GM20000 (cell line): Measurements from ENCODE around the gene LIPC.

Experiments used
- DNase-seq: peaks from one replicate; pipeline ENCODE4 v3.0.0; 2012; ENCODE audit warnings: low spot score
- TF ChIP-seq, protein P1 (sequence below): IDR thresholded peaks from 2 replicates; pipeline ENCODE4 v1.5.1; 2012; ENCODE audit warnings: mild to moderate bottlenecking, control low read depth; ENCODE audit errors: extremely low read depth, missing control alignments

LIPC gene

DNA sequence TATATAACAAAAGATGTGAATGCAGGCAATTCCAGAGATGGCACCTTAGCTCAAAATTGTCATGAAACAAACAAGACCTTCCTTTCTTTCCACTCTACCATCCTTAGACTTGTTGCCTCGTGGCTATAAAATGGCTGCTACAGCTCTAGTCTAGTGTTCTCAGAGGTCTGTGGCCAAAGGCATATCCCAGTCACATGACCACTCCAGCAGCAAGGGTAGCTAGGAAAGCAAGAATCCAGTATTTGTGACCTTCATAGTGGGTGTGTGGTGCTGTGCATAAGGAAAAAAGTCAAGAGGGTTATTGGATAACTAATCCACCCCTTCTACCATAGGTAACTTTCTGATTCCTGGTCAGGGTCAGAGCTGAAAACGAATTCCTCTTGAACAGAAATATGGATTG, 27.1 kb upstream of the LIPC start:
- TF ChIP-seq, protein P1, sequence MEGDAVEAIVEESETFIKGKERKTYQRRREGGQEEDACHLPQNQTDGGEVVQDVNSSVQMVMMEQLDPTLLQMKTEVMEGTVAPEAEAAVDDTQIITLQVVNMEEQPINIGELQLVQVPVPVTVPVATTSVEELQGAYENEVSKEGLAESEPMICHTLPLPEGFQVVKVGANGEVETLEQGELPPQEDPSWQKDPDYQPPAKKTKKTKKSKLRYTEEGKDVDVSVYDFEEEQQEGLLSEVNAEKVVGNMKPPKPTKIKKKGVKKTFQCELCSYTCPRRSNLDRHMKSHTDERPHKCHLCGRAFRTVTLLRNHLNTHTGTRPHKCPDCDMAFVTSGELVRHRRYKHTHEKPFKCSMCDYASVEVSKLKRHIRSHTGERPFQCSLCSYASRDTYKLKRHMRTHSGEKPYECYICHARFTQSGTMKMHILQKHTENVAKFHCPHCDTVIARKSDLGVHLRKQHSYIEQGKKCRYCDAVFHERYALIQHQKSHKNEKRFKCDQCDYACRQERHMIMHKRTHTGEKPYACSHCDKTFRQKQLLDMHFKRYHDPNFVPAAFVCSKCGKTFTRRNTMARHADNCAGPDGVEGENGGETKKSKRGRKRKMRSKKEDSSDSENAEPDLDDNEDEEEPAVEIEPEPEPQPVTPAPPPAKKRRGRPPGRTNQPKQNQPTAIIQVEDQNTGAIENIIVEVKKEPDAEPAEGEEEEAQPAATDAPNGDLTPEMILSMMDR = no peak
- DNase-seq = no peak

DNA sequence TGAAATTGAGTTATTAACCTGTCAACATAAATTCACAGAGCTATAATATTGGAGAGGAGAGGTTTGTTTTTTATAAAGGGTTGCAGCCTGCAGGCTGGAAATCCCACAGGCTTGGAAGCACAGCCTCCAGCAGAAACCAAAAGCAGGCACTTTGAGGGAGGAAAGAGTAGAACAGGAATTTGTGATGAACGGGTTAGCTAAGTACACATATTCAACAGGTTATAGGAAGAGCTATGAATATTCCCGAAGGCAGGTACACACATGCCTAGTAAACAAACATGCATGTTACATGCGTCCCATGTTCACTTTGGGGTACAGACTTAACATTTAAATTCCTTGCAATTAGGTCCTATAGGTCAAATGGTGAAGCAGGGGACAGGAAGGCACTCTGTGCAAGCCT, 25.9 kb upstream of the LIPC start:
- DNase-seq = no peak
- TF ChIP-seq, protein P1 = no peak

DNA sequence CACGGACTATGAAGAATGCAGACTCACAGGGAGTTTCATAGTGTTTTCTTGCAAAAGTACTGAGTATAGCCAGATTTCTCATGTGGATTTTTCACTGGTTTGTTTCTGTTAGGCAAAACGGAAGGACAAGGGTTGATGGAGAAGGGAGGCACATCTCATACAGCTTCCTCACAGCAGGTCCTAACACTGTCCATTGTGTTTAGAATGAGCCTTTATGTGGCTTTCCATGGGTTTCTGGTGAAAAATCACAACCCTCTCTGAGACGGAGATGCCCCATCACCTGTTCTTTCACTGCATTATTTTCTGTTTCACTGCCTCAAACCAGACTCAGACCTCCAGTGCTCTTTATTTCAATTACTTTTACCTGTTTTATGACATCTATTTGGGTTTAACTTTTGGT, 25.0 kb upstream of the LIPC start:
- TF ChIP-seq, protein P1 = no peak
- no peak for DNase-seq

DNA sequence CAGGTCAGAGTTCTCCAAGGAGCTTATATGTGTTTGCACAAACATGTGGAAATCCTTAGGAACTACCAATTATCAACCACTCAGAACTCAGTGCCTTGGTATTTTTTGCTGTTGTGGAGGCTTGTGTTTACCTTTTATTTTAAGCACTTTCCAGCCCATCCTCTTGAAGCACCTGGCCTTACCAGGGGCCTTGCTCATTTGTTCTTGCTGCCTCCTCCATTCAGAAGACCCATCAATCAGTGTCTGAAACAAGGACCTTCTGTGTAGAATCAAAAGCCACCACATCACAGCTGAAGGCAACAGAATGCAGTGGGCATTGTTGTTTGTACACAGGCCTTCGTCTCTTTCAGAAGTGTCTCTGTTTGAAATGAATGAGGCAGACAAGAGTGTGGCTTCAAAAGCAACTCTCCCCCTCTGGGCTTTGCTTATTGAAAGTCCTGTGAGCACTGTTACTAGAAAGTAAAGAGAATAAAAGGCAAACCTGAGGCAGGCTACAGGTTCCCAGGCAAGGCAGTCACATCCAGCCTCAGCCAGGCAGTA, 24.5 kb upstream of the LIPC start:
- TF ChIP-seq, protein P1 = no peak
- DNase-seq = no peak

DNA sequence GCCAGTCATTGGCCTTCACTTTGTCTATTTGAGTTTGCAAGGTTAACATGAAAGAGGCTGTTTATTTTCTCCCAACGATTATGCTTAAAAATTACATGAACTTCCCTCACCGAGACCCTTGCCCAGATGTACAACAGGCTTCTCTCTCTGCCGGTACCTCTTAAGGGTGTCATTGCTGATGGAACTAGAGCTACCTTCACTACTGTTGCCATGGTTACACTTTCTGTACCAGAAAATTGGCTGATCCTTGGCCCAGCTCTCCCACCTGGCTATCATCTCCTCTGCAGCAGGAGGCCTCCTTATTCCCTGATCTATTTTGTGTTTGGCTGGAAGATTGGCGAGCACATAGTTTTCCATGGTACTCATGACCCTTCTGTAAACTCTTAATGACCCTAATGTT, 24.0 kb upstream of the LIPC start:
- TF ChIP-seq, protein P1 = no peak

DNA sequence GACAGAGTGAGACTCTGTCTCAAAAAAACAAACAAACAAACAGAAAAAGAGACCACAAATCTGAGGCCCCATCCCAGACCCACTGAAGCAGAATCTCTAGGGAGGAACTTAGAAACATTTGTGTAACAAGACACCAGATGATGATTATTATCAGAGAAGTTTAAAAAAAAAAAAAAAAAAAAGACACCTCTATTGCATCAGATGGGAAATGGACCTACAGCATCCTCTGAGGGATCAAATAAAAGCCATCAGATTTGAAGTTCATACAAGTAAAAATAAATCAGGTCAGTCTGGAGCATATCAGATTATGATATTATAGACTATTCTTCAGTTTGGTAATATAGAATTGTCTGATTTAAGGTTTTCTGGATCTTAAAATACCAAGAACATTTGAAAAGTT, 21.9 kb upstream of the LIPC start:
- no peak for DNase-seq
- TF ChIP-seq, protein P1 = no peak

More for the DNA sequence above, 24.0 kb upstream of the LIPC start:
- no peak for DNase-seq

DNA sequence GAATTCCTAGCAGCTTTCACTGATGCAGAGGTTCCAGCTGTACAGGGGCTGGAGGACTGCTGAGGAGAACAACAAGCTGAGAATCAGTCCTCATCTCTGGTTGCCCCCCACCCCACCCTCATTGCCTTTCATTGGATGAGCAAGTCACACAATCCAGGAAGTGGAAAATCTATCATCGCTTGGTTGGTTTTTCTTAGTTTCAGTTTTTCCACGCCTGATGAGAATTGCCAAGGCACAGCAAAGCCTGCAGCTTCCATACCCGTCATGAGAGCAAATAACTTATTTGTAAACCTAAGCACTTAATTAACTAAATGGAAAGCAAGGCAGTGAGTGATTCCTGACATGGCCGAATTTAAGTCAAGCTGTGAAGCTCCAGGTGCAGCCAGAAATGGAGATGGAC, 21.4 kb upstream of the LIPC start:
- peak; percentile 18 for DNase-seq
- TF ChIP-seq, protein P1 = no peak
